HFFc6 (cell line): ENCODE data around the gene MCTP1. TPM values are rescaled to one million over a fixed set of nuclear protein-coding genes. Genes with fewer than 3 reads are reported as not detected.

Experiments used
- DNase-seq: peaks from one replicate; pipeline ENCODE4 v3.0.0-alpha.2; 2018
- H3K27ac Mint-ChIP-seq: 2 replicates; pipeline ENCODE4 v1.8.0; 2020; ENCODE audit warnings: mild to moderate bottlenecking, mixed read lengths
- H3K27me3 Mint-ChIP-seq: 2 replicates; pipeline ENCODE4 v1.8.0; 2021; ENCODE audit warnings: mild to moderate bottlenecking, moderate library complexity, mixed read lengths; ENCODE audit not compliant: insufficient read depth
- H3K36me3 Mint-ChIP-seq: 2 replicates; pipeline ENCODE4 v1.8.0; 2021; ENCODE audit warnings: low read depth, mixed read lengths
- H3K4me1 Mint-ChIP-seq: 2 replicates; pipeline ENCODE4 v1.8.0; 2020; ENCODE audit warnings: low read depth, mixed read lengths
- H3K4me3 Mint-ChIP-seq: 2 replicates; pipeline ENCODE4 v1.8.0; 2020; ENCODE audit warnings: mild to moderate bottlenecking, moderate library complexity, mixed read lengths
- H3K9me3 Mint-ChIP-seq: 2 replicates; pipeline ENCODE4 v1.8.0; 2020; ENCODE audit warnings: mild to moderate bottlenecking, mixed read lengths
- CTCF ChIP-seq: fragments of 200-600 bp; sonication (generic); IDR thresholded peaks from 2 replicates; pipeline ENCODE4 v1.5.0; 2021; ENCODE audit warnings: antibody characterized with exemption, mild to moderate bottlenecking
- total RNA-seq, 6 experiments: library from RNA; stranded (reverse); fragmentation: NEBNext Ultra II Directional; extraction: Animal tissue kit (Norgen Biotek cat#: 25700); gene quantifications; 2 replicates in 1 of 6; 3 replicates in 5 of 6; pipeline ENCODE4 v1.2.3, GENCODE V29; 2021

The MCTP1 gene
- total RNA-seq, 6 experiments from 2014 or later = 1.0 to 5.2 (median 3.9) TPM

- TF ChIP-seq CTCF = no peak
- DNase-seq = peak; percentile 33
- Mint-ChIP-seq H3K36me3 (no peaks in the 10 kb centered on the region), H3K27me3 (peaks cover 2% of the 10 kb centered on the region; the same call in 1 of the 2 replicates), H3K27ac (peak overlapping the region; percentile 46), H3K4me3 (peak overlapping the region; percentile 49), H3K9me3 (no peaks in the 10 kb centered on the region), H3K4me1 (peaks cover 13% of the 10 kb centered on the region)
Measured at GRCh38 chr5:94901191-94901979, 383.5 kb downstream of the MCTP1 start.

GRCh38 chr5:94900006-94900505 is 384.8 kb downstream of the MCTP1 start:
- Mint-ChIP-seq H3K4me3 (no peak overlapping the region), H3K27ac (no peak overlapping the region), H3K4me1 (peaks cover 13% of the 10 kb centered on the region), H3K9me3 (no peaks in the 10 kb centered on the region), H3K36me3 (no peaks in the 10 kb centered on the region), H3K27me3 (peaks cover 2% of the 10 kb centered on the region; the same call in 1 of the 2 replicates)
- TF ChIP-seq CTCF = no peak
- DNase-seq = no peak

GRCh38 chr5:94893412-94894135 is 391.3 kb downstream of the MCTP1 start:
- H3K9me3 Mint-ChIP-seq = no peaks in the 10 kb centered on the region
- no peak overlapping the region for H3K27ac Mint-ChIP-seq
- no peaks in the 10 kb centered on the region; the same call in 1 of the 2 replicates for H3K4me1 Mint-ChIP-seq
- DNase-seq = peak; percentile 13
- H3K4me3 Mint-ChIP-seq = no peak overlapping the region
- peak; percentile 68 for TF ChIP-seq CTCF
- peaks cover 2% of the 10 kb centered on the region for H3K27me3 Mint-ChIP-seq
- H3K36me3 Mint-ChIP-seq = no peaks in the 10 kb centered on the region

- Mint-ChIP-seq H3K4me3 (no peak overlapping the region), H3K27me3 (no peaks in the 10 kb centered on the region; the same call in 1 of the 2 replicates), H3K36me3 (no peaks in the 10 kb centered on the region), H3K4me1 (no peaks in the 10 kb centered on the region; the same call in 1 of the 2 replicates), H3K27ac (no peak overlapping the region), H3K9me3 (no peaks in the 10 kb centered on the region)
- DNase-seq = no peak
- no peak for TF ChIP-seq CTCF
Measured at GRCh38 chr5:94891972-94892371, 392.9 kb downstream of the MCTP1 start.

GRCh38 chr5:94891565-94891964 is 393.3 kb downstream of the MCTP1 start:
- no peak for DNase-seq
- no peaks in the 10 kb centered on the region; the same call in 1 of the 2 replicates for H3K4me1 Mint-ChIP-seq
- H3K4me3 Mint-ChIP-seq = no peak overlapping the region
- no peaks in the 10 kb centered on the region; the same call in 1 of the 2 replicates for H3K27me3 Mint-ChIP-seq
- TF ChIP-seq CTCF = no peak
- no peaks in the 10 kb centered on the region for H3K9me3 Mint-ChIP-seq
- no peaks in the 10 kb centered on the region for H3K36me3 Mint-ChIP-seq
- H3K27ac Mint-ChIP-seq = no peak overlapping the region
